HEK293 (cell line): ENCODE measurements around the gene CENPF.

Source experiments
- CTCF ChIA-PET: fragments of 350-600 bp; formaldehyde crosslinking; extraction: SDS; loops from one replicate; lab custom pipeline; 2021; ENCODE audit warnings: antibody characterized with exemption; lab: Yijun Ruan, JAX
- POLR2A ChIA-PET: fragments of 300-600 bp; formaldehyde crosslinking; extraction: SDS; loops from one replicate; lab custom pipeline; 2020; ENCODE audit warnings: antibody characterized with exemption, inconsistent platforms; lab: Yijun Ruan, JAX
- H3K27ac ChIP-seq: fragments of 200-500 bp; sonication (Bioruptor generic); 2 replicates; pipeline ENCODE4 v1.5.1; 2014; ENCODE audit warnings: low read depth, low read length, control low read depth, inconsistent platforms; ENCODE audit errors: extremely low read depth
- H3K36me3 ChIP-seq, 2 experiments: fragments of 200-500 bp in 1 of 2; sonication (Bioruptor generic) in 1 of 2; 1 replicate in 1 of 2; 2 replicates in 1 of 2; pipeline ENCODE4 v1.5.1; 2014 to 2017; ENCODE audit warnings: inconsistent platforms in 2 of 2, low read length in 2 of 2; ENCODE audit not compliant: control insufficient read depth in 2 of 2, insufficient read depth in 1 of 2
- H3K4me1 ChIP-seq: fragments of 200-500 bp; sonication (Bioruptor generic); 2 replicates; pipeline ENCODE4 v1.5.1; 2014; ENCODE audit warnings: mild to moderate bottlenecking, low read length, inconsistent platforms; ENCODE audit not compliant: control insufficient read depth, insufficient read depth
- H3K4me3 ChIP-seq: 2 replicates; pipeline ENCODE4 v1.5.1; 2011; ENCODE audit warnings: low read depth, mild to moderate bottlenecking, control low read depth, low read length, moderate library complexity
- H3K9me3 ChIP-seq: fragments of 200-500 bp; sonication (Bioruptor generic); 2 replicates; pipeline ENCODE4 v1.5.1; 2014; ENCODE audit warnings: low read depth, low read length, inconsistent platforms; ENCODE audit not compliant: control insufficient read depth, insufficient read depth
- GLIS2 ChIP-seq: fragments of 450-650 bp; formaldehyde crosslinking; IDR thresholded peaks from 2 replicates; pipeline ENCODE4 v1.5.1; 2016; ENCODE audit warnings: missing biosample characterization, missing genetic modification characterization
- HOXD13 ChIP-seq: sonication (generic); formaldehyde crosslinking; IDR thresholded peaks from 2 replicates; pipeline ENCODE4 v1.8.0; 2022; ENCODE audit warnings: missing genetic modification reagents, borderline replicate concordance
- KLF10 ChIP-seq: fragments of 450-650 bp; IDR thresholded peaks from 2 replicates; pipeline ENCODE4 v1.5.1; 2018; ENCODE audit warnings: missing biosample characterization, mild to moderate bottlenecking, missing genetic modification characterization
- OSR2 ChIP-seq: fragments of 450-650 bp; formaldehyde crosslinking; IDR thresholded peaks from 2 replicates; pipeline ENCODE4 v1.5.1; 2016; ENCODE audit warnings: missing biosample characterization, missing genetic modification characterization
- SCRT2 ChIP-seq: fragments of 450-650 bp; formaldehyde crosslinking; IDR thresholded peaks from 2 replicates; pipeline ENCODE4 v1.5.1; 2016; ENCODE audit warnings: missing biosample characterization, missing genetic modification characterization
- ZFHX2 ChIP-seq: fragments of 450-650 bp; formaldehyde crosslinking; conservative IDR thresholded peaks from 2 replicates; pipeline ENCODE4 v1.5.1; 2016; ENCODE audit warnings: missing biosample characterization, missing genetic modification characterization
- ZNF121 ChIP-seq: fragments of 450-650 bp; formaldehyde crosslinking; IDR thresholded peaks from 2 replicates; pipeline ENCODE4 v1.5.1; 2016; ENCODE audit warnings: missing biosample characterization, missing genetic modification characterization
- ZNF138 ChIP-seq: fragments of 450-650 bp; formaldehyde crosslinking; IDR thresholded peaks from 2 replicates; pipeline ENCODE4 v1.5.1; 2016; ENCODE audit warnings: missing biosample characterization, missing genetic modification characterization, borderline replicate concordance
- ZNF155 ChIP-seq: fragments of 450-650 bp; formaldehyde crosslinking; IDR thresholded peaks from 2 replicates; pipeline ENCODE4 v1.5.1; 2016; ENCODE audit warnings: missing biosample characterization, missing genetic modification characterization
- ZNF292 ChIP-seq: fragments of 450-650 bp; formaldehyde crosslinking; IDR thresholded peaks from 2 replicates; pipeline ENCODE4 v1.5.1; 2016; ENCODE audit warnings: low read depth, missing biosample characterization, missing genetic modification characterization, borderline replicate concordance
- ZNF302 ChIP-seq: fragments of 450-650 bp; formaldehyde crosslinking; IDR thresholded peaks from 2 replicates; pipeline ENCODE4 v1.5.1; 2016; ENCODE audit warnings: missing biosample characterization, missing genetic modification characterization, low read depth
- ZNF391 ChIP-seq: fragments of 450-650 bp; formaldehyde crosslinking; IDR thresholded peaks from 2 replicates; pipeline ENCODE4 v1.5.1; 2016; ENCODE audit warnings: low read depth, missing biosample characterization, missing genetic modification characterization, borderline replicate concordance
- ZNF416 ChIP-seq: fragments of 450-650 bp; formaldehyde crosslinking; IDR thresholded peaks from 2 replicates; pipeline ENCODE4 v1.5.1; 2016; ENCODE audit warnings: missing biosample characterization, missing genetic modification characterization
- ZNF433 ChIP-seq: fragments of 450-650 bp; formaldehyde crosslinking; IDR thresholded peaks from 2 replicates; pipeline ENCODE4 v1.5.1; 2016; ENCODE audit warnings: missing biosample characterization, missing genetic modification characterization, low read depth
- ZNF530 ChIP-seq: fragments of 450-650 bp; formaldehyde crosslinking; IDR thresholded peaks from 2 replicates; pipeline ENCODE4 v1.5.1; 2016; ENCODE audit warnings: low read depth, missing biosample characterization, missing genetic modification characterization
- ZNF548 ChIP-seq: fragments of 450-650 bp; formaldehyde crosslinking; IDR thresholded peaks from 2 replicates; pipeline ENCODE4 v1.5.1; 2016; ENCODE audit warnings: missing biosample characterization, missing genetic modification characterization
- ZNF621 ChIP-seq: fragments of 450-650 bp; formaldehyde crosslinking; IDR thresholded peaks from 2 replicates; pipeline ENCODE4 v1.5.1; 2017; ENCODE audit warnings: missing biosample characterization, missing genetic modification characterization
- ZNF701 ChIP-seq: fragments of 450-650 bp; formaldehyde crosslinking; IDR thresholded peaks from 2 replicates; pipeline ENCODE4 v1.5.1; 2016; ENCODE audit warnings: missing biosample characterization, missing genetic modification characterization
- ZNF747 ChIP-seq: fragments of 450-650 bp; formaldehyde crosslinking; IDR thresholded peaks from 2 replicates; pipeline ENCODE4 v1.5.1; 2016; ENCODE audit warnings: missing biosample characterization, missing genetic modification characterization
- ZNF777 ChIP-seq: fragments of 450-650 bp; formaldehyde crosslinking; IDR thresholded peaks from 2 replicates; pipeline ENCODE4 v1.5.1; 2017; ENCODE audit warnings: missing biosample characterization, missing genetic modification characterization, borderline replicate concordance
- ZNF785 ChIP-seq: fragments of 450-650 bp; formaldehyde crosslinking; IDR thresholded peaks from 2 replicates; pipeline ENCODE4 v1.5.1; 2016; ENCODE audit warnings: missing biosample characterization, missing genetic modification characterization
- ZNF830 ChIP-seq: fragments of 450-650 bp; IDR thresholded peaks from 2 replicates; pipeline ENCODE4 v1.5.0; 2018; ENCODE audit warnings: missing biosample characterization, missing genetic modification characterization, low read depth, mild to moderate bottlenecking, moderate library complexity
- TF ChIP-seq, protein P1 (sequence below): fragments of 450-650 bp; formaldehyde crosslinking; IDR thresholded peaks from 2 replicates; pipeline ENCODE4 v1.5.1; 2016; ENCODE audit warnings: missing biosample characterization, missing genetic modification characterization
- TF ChIP-seq, protein P2 (sequence below): sonication (generic); formaldehyde crosslinking; IDR thresholded peaks from 2 replicates; pipeline ENCODE4 v1.8.1; 2022; ENCODE audit warnings: mild to moderate bottlenecking, moderate library complexity, missing genetic modification reagents
- TF ChIP-seq, protein P3 (sequence below): fragments of 450-650 bp; formaldehyde crosslinking; IDR thresholded peaks from 2 replicates; pipeline ENCODE4 v1.5.1; 2016; ENCODE audit warnings: missing biosample characterization, missing genetic modification characterization, low read depth

The CENPF gene

DNA sequence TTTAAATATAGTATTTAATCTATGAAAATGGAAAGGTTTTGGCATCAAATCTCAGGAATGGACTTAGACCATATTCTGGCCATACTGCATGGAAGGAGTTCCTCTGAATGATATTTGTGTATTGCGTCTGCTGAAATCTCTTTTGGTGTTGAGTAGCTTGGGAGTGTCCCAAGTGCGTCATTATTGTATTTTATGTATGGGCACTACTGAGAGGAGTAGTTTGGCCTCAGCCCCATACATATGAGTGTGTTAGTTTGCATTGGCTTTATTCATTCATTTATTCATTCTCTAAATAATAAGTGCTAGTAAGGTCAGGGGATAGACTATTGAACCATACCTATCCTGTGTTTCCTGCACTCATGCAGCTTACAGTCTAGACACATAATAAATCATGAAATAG is 46.6 kb downstream of the CENPF start:
- H3K36me3 ChIP-seq: peaks cover 52 to 89% of the 10 kb centered on the region in 2 experiments
- POLR2A ChIA-PET: no interaction called here
- TF ChIP-seq ZNF548 (tag by site-specific recombination) (no peak), ZNF830 (tag by site-specific recombination) (no peak), ZNF391 (tag by site-specific recombination) (no peak), ZNF530 (tag by site-specific recombination) (no peak), ZFHX2 (tag by site-specific recombination) (no peak), SCRT2 (tag by site-specific recombination) (no peak), ZNF416 (tag by site-specific recombination) (no peak), ZNF292 (tag by site-specific recombination) (no peak), ZNF747 (tag by site-specific recombination) (no peak)
- TF ChIP-seq, protein P1, sequence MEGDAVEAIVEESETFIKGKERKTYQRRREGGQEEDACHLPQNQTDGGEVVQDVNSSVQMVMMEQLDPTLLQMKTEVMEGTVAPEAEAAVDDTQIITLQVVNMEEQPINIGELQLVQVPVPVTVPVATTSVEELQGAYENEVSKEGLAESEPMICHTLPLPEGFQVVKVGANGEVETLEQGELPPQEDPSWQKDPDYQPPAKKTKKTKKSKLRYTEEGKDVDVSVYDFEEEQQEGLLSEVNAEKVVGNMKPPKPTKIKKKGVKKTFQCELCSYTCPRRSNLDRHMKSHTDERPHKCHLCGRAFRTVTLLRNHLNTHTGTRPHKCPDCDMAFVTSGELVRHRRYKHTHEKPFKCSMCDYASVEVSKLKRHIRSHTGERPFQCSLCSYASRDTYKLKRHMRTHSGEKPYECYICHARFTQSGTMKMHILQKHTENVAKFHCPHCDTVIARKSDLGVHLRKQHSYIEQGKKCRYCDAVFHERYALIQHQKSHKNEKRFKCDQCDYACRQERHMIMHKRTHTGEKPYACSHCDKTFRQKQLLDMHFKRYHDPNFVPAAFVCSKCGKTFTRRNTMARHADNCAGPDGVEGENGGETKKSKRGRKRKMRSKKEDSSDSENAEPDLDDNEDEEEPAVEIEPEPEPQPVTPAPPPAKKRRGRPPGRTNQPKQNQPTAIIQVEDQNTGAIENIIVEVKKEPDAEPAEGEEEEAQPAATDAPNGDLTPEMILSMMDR: no peak
- TF ChIP-seq, all 188 proteins: peak for 0
- Histone ChIP-seq H3K9me3 (no peaks in the 10 kb centered on the region), H3K27ac (no peak overlapping the region), H3K4me3 (no peak overlapping the region), H3K4me1 (no peaks in the 10 kb centered on the region)
- CTCF ChIA-PET: interaction anchor here (0.9 to 2.4 kb wide), 2 partner anchors 13 to 21 kb away, joined by 4 to 11 read pairs; no protein-coding TSS in a partner anchor

DNA sequence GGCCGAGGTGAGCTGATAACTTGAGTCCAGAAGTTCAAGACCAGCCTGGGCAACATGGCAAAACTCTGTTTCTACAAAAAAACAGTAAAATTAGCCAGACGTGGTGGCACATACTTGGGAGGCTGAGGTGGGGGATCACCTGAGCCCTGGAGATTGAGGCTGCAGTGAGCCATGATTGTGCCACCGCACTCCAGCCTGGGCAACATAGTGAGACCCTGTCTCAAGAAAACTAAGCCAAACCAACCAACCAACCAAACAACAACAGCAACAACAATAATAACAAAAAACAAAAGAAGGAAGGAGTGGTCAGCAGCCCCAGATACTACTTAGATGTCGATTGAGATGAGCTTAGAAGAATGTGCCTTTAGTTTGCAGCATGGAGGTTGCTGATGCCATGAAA is 47.7 kb downstream of the CENPF start:
- TF ChIP-seq ZNF121 (tag by site-specific recombination) (peak; percentile 72; the same call in 1 of the 2 replicates), GLIS2 (no peak), ZNF621 (tag by site-specific recombination) (no peak), ZNF785 (no peak), ZNF701 (no peak), ZNF138 (tag by site-specific recombination) (no peak), HOXD13 (CRISPR knock-in tag) (no peak), OSR2 (tag by site-specific recombination) (no peak)
- POLR2A ChIA-PET: no interaction called here
- H3K9me3 ChIP-seq: no peaks in the 10 kb centered on the region
- CTCF ChIA-PET: no interaction called here
- H3K4me1 ChIP-seq: no peaks in the 10 kb centered on the region
- peaks cover 56 to 89% of the 10 kb centered on the region in 2 experiments for H3K36me3 ChIP-seq
- H3K27ac ChIP-seq: no peak overlapping the region
- H3K4me3 ChIP-seq: no peak overlapping the region

GRCh38 chr1:214657299-214657698 is 54.3 kb downstream of the CENPF start:
- TF ChIP-seq ZFHX2 (tag by site-specific recombination) (no peak), ZNF433 (tag by site-specific recombination) (no peak), ZNF777 (tag by site-specific recombination) (no peak), KLF10 (tag by site-specific recombination) (no peak), ZNF155 (no peak), ZNF302 (tag by site-specific recombination) (no peak)
- TF ChIP-seq, protein P2, sequence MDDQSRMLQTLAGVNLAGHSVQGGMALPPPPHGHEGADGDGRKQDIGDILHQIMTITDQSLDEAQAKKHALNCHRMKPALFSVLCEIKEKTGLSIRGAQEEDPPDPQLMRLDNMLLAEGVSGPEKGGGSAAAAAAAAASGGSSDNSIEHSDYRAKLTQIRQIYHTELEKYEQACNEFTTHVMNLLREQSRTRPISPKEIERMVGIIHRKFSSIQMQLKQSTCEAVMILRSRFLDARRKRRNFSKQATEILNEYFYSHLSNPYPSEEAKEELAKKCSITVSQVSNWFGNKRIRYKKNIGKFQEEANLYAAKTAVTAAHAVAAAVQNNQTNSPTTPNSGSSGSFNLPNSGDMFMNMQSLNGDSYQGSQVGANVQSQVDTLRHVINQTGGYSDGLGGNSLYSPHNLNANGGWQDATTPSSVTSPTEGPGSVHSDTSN (CRISPR knock-in tag): no peak
- TF ChIP-seq, protein P3, sequence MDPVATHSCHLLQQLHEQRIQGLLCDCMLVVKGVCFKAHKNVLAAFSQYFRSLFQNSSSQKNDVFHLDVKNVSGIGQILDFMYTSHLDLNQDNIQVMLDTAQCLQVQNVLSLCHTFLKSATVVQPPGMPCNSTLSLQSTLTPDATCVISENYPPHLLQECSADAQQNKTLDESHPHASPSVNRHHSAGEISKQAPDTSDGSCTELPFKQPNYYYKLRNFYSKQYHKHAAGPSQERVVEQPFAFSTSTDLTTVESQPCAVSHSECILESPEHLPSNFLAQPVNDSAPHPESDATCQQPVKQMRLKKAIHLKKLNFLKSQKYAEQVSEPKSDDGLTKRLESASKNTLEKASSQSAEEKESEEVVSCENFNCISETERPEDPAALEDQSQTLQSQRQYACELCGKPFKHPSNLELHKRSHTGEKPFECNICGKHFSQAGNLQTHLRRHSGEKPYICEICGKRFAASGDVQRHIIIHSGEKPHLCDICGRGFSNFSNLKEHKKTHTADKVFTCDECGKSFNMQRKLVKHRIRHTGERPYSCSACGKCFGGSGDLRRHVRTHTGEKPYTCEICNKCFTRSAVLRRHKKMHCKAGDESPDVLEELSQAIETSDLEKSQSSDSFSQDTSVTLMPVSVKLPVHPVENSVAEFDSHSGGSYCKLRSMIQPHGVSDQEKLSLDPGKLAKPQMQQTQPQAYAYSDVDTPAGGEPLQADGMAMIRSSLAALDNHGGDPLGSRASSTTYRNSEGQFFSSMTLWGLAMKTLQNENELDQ (tag by site-specific recombination): no peak
- H3K27ac ChIP-seq: no peak overlapping the region
- H3K4me1 ChIP-seq: no peaks in the 10 kb centered on the region
- CTCF ChIA-PET: no interaction called here
- no peak overlapping the region for H3K4me3 ChIP-seq
- no peaks in the 10 kb centered on the region for H3K9me3 ChIP-seq
- H3K36me3 ChIP-seq: peaks cover 60 to 97% of the 10 kb centered on the region in 2 experiments
- POLR2A ChIA-PET: no interaction called here
